Measurements from ENCODE around the gene DENND5A.

The DENND5A gene

GRCh38 chr11:9090488-9091043 is 174.6 kb downstream of the DENND5A start:
- Histone ChIP-seq H3K27ac (no peak overlapping the region), H3K4me3 (peak overlapping the region; percentile 79)
- no peak for DNase-seq (ENCODE audit: low spot score)

DNA sequence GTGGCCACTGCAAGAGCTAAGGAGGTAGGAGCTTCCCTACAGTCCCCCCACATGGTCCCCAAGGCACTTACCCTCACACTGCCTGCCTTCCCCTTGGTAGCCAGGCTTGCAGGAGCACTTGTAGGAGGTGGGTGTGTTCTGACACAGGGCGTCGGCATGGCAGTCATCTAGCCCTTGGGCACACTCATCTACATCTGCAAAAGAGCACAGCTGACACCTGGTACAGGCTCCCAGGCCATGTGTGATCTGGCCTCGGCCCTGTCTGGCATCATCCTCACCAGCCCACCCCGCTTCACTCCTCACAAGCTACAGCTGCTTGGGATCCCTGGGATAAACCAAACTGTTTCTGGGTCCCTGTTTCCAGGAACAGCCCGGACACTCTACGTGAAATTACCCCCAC is 175.5 kb downstream of the DENND5A start:
- DNase-seq (ENCODE audit: low spot score): no peak
- H3K4me3 ChIP-seq: no peak overlapping the region
- H3K27ac ChIP-seq: no peak overlapping the region
- TF ChIP-seq CTCF (IDR thresholded peaks at IDR 0.05): no peak

More at GRCh38 chr11:9090488-9091043, 174.6 kb downstream of the DENND5A start:
- no peak for TF ChIP-seq CTCF (IDR thresholded peaks at IDR 0.05)

DNA sequence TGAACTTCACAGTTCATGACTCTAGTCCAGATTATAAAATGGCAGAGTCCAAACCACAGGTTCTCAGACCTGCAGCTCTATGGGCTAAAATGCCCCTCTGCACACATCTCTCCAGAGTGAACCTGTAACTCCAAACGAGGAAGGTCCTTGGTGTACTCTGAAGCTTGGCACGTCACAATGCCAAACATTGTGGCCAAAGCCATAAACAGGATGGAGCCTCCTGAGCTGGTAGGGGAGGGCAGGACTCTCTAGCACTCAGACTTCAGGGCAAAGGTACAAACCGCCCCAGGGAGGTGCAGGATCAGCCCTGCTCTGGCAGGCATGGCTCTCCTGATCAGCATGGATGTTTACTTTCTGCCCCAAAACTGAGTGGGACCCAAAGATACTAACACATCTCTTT is 176.1 kb downstream of the DENND5A start:
- DNase-seq (ENCODE audit: low spot score): no peak
- no peak for TF ChIP-seq CTCF (IDR thresholded peaks at IDR 0.05)
- Histone ChIP-seq H3K4me3 (no peak overlapping the region), H3K27ac (no peak overlapping the region)

Measured in coronary artery (tissue), 2 donors.